NB4 (cell line): ENCODE measurements around the gene ARHGEF17.

Experiments used
- DNase-seq: peaks from one replicate; pipeline ENCODE4 v3.0.0; 2010; ENCODE audit warnings: low read depth
- H3K4me3 ChIP-seq: one replicate; pipeline ENCODE4 v1.5.1; 2011; ENCODE audit warnings: mild to moderate bottlenecking, low read depth, low read length, moderate library complexity
- CTCF ChIP-seq: IDR thresholded peaks from one replicate; pipeline ENCODE4 v1.5.1; 2012; ENCODE audit warnings: low read depth, low read length
- MAX ChIP-seq: IDR thresholded peaks from 2 replicates; pipeline ENCODE4 v1.6.1; 2011; ENCODE audit warnings: low read depth, low read length
- MYC ChIP-seq: IDR thresholded peaks from 2 replicates; pipeline ENCODE4 v1.6.1; 2011; ENCODE audit warnings: low read depth, low read length
- POLR2A ChIP-seq: IDR thresholded peaks from 2 replicates; pipeline ENCODE4 v1.6.1; 2011; ENCODE audit warnings: mild to moderate bottlenecking; ENCODE audit not compliant: insufficient read length; ENCODE audit errors: extremely low read depth

The ARHGEF17 gene

GRCh38 chr11:73359341-73359740 is 51.3 kb downstream of the ARHGEF17 start:
- no peak for TF ChIP-seq CTCF
- TF ChIP-seq MYC, result no peak
- no peak for TF ChIP-seq POLR2A
- TF ChIP-seq MAX, result no peak
- no peak overlapping the region for H3K4me3 ChIP-seq
- no peak for DNase-seq

GRCh38 chr11:73359930-73360742 is 52.1 kb downstream of the ARHGEF17 start:
- no peak overlapping the region for H3K4me3 ChIP-seq
- DNase-seq, result peak; percentile 59
- TF ChIP-seq MAX (no peak), POLR2A (no peak), CTCF (peak; percentile 83), MYC (no peak)

GRCh38 chr11:73360743-73361369 is 52.8 kb downstream of the ARHGEF17 start:
- DNase-seq, result no peak
- H3K4me3 ChIP-seq, result no peak overlapping the region
- TF ChIP-seq POLR2A (no peak), CTCF (no peak), MYC (no peak), MAX (no peak)

GRCh38 chr11:73361953-73362776 is 54.1 kb downstream of the ARHGEF17 start:
- TF ChIP-seq CTCF (no peak), MAX (no peak), POLR2A (no peak), MYC (no peak)
- H3K4me3 ChIP-seq, result no peak overlapping the region
- DNase-seq, result no peak

- TF ChIP-seq MAX (no peak), CTCF (no peak)
- no peak for DNase-seq
- no peak overlapping the region for H3K4me3 ChIP-seq
These were observed 55.1 kb downstream of the ARHGEF17 start for GRCh38 chr11:73363147-73363546.
